Activated naive CD4-positive, alpha-beta T cell treated with anti-CD3 and anti-CD28 coated beads, Interleukin-2, amount 50 U/mL, for 72 hours (primary cell): Measurements from ENCODE around the gene AGBL4. TPM values are rescaled to one million over a fixed set of nuclear protein-coding genes. Genes with fewer than 3 reads are reported as not detected.

Experiments
- ATAC-seq, 2 donors: fragments of 150-1000 bp; cut with Tn5 transposase; 2 replicates each; pipeline ENCODE4 v1.10.0; 2021; ENCODE audit warnings: mild to moderate bottlenecking in 2 of 2, moderate library complexity in 2 of 2
- DNase-seq, 2 donors: peaks; one replicate each; pipeline ENCODE4 v3.0.0; 2021 to 2022; ENCODE audit warnings: low spot score in 2 of 2
- H3K27ac Mint-ChIP-seq, 2 donors: one replicate each; pipeline ENCODE4 v1.8.0; 2022; ENCODE audit warnings: mild to moderate bottlenecking in 2 of 2, mixed read lengths in 2 of 2
- H3K36me3 Mint-ChIP-seq, 2 donors: one replicate each; pipeline ENCODE4 v1.8.0; 2022; ENCODE audit warnings: mixed read lengths in 2 of 2
- H3K9me3 Mint-ChIP-seq, 2 donors: one replicate each; pipeline ENCODE4 v1.8.0; 2022; ENCODE audit warnings: mixed read lengths in 2 of 2
- total RNA-seq, 2 donors: library from RNA; stranded (reverse); gene quantifications; one replicate each; pipeline ENCODE4 v1.2.3, GENCODE V29; 2022

The AGBL4 gene
- total RNA-seq, 2 donors from 2014 or later = 0.19 TPM; not detected in 1

- no peak for DNase-seq
- H3K27ac Mint-ChIP-seq = no peak overlapping the region
- no peak for ATAC-seq
- H3K36me3 Mint-ChIP-seq = peaks cover 5 to 19% of the 10 kb centered on the region in 2 donors
- no peaks in the 10 kb centered on the region for H3K9me3 Mint-ChIP-seq
Observed at GRCh38 chr1:48730164-48730910, 1293.4 kb downstream of the AGBL4 start.

- ATAC-seq = no peak
- peaks cover 0 to 13% of the 10 kb centered on the region in 2 donors for H3K36me3 Mint-ChIP-seq
- no peak for DNase-seq
Observed at GRCh38 chr1:48728584-48728983, 1295.2 kb downstream of the AGBL4 start.

GRCh38 chr1:48726557-48727215, 1297.1 kb downstream of the AGBL4 start:
- DNase-seq = no peak
- no peak for ATAC-seq
- H3K27ac Mint-ChIP-seq = peak overlapping the region in 1 of 2 donors; percentile 11
- H3K36me3 Mint-ChIP-seq = peaks cover 0 to 13% of the 10 kb centered on the region in 2 donors
- H3K9me3 Mint-ChIP-seq = no peaks in the 10 kb centered on the region

More at GRCh38 chr1:48728584-48728983, 1295.2 kb downstream of the AGBL4 start:
- H3K9me3 Mint-ChIP-seq = no peaks in the 10 kb centered on the region
- H3K27ac Mint-ChIP-seq = no peak overlapping the region

- Mint-ChIP-seq H3K27ac (no peak overlapping the region), H3K9me3 (no peaks in the 10 kb centered on the region), H3K36me3 (peaks cover 0 to 13% of the 10 kb centered on the region in 2 donors)
- ATAC-seq = no peak
- no peak for DNase-seq
Observed at GRCh38 chr1:48726139-48726538, 1297.6 kb downstream of the AGBL4 start.

- ATAC-seq = peak in 1 of 2 donors; percentile 27
- H3K27ac Mint-ChIP-seq = no peak overlapping the region
- H3K9me3 Mint-ChIP-seq = no peaks in the 10 kb centered on the region
- DNase-seq = no peak
- H3K36me3 Mint-ChIP-seq = peaks cover 0 to 13% of the 10 kb centered on the region in 2 donors
Observed at GRCh38 chr1:48725341-48726046, 1298.3 kb downstream of the AGBL4 start.

GRCh38 chr1:48720929-48721328, 1302.8 kb downstream of the AGBL4 start:
- no peak for ATAC-seq
- DNase-seq = no peak
- Mint-ChIP-seq H3K9me3 (no peaks in the 10 kb centered on the region), H3K27ac (no peak overlapping the region), H3K36me3 (no peaks in the 10 kb centered on the region)

- ATAC-seq = no peak
- no peak overlapping the region for H3K27ac Mint-ChIP-seq
- H3K36me3 Mint-ChIP-seq = no peaks in the 10 kb centered on the region
Observed at GRCh38 chr1:48718705-48719104, 1305.0 kb downstream of the AGBL4 start.

GRCh38 chr1:48718116-48718630, 1305.6 kb downstream of the AGBL4 start:
- Mint-ChIP-seq H3K36me3 (no peaks in the 10 kb centered on the region), H3K27ac (no peak overlapping the region), H3K9me3 (no peaks in the 10 kb centered on the region)
- DNase-seq (no peak), ATAC-seq (no peak)

More at GRCh38 chr1:48718705-48719104, 1305.0 kb downstream of the AGBL4 start:
- no peak for DNase-seq
- H3K9me3 Mint-ChIP-seq = no peaks in the 10 kb centered on the region

- no peaks in the 10 kb centered on the region for H3K36me3 Mint-ChIP-seq
- ATAC-seq (no peak), DNase-seq (no peak)
- no peaks in the 10 kb centered on the region for H3K9me3 Mint-ChIP-seq
- no peak overlapping the region for H3K27ac Mint-ChIP-seq
Observed at GRCh38 chr1:48717082-48717481, 1306.7 kb downstream of the AGBL4 start.

- no peak for ATAC-seq
- H3K27ac Mint-ChIP-seq = no peak overlapping the region
- H3K36me3 Mint-ChIP-seq = no peaks in the 10 kb centered on the region
- no peaks in the 10 kb centered on the region for H3K9me3 Mint-ChIP-seq
- no peak for DNase-seq
Observed at GRCh38 chr1:48715921-48716320, 1307.8 kb downstream of the AGBL4 start.

- Mint-ChIP-seq H3K36me3 (no peaks in the 10 kb centered on the region), H3K27ac (no peak overlapping the region), H3K9me3 (no peaks in the 10 kb centered on the region)
- DNase-seq (no peak), ATAC-seq (no peak)
Observed at GRCh38 chr1:48710915-48711314, 1312.8 kb downstream of the AGBL4 start.

- DNase-seq (no peak), ATAC-seq (no peak)
- Mint-ChIP-seq H3K36me3 (no peaks in the 10 kb centered on the region), H3K9me3 (no peaks in the 10 kb centered on the region), H3K27ac (peak overlapping the region; percentile 12 to 14)
Observed at GRCh38 chr1:48710318-48710717, 1313.4 kb downstream of the AGBL4 start.

- no peaks in the 10 kb centered on the region for H3K9me3 Mint-ChIP-seq
- H3K27ac Mint-ChIP-seq = no peak overlapping the region
- ATAC-seq (no peak), DNase-seq (no peak)
- no peaks in the 10 kb centered on the region for H3K36me3 Mint-ChIP-seq
Observed at GRCh38 chr1:48704736-48705135, 1319.0 kb downstream of the AGBL4 start.

- H3K27ac Mint-ChIP-seq = no peak overlapping the region
- ATAC-seq (no peak), DNase-seq (no peak)
- no peaks in the 10 kb centered on the region for H3K36me3 Mint-ChIP-seq
- H3K9me3 Mint-ChIP-seq = no peaks in the 10 kb centered on the region
Observed at GRCh38 chr1:48701445-48701844, 1322.3 kb downstream of the AGBL4 start.

- Mint-ChIP-seq H3K27ac (no peak overlapping the region), H3K9me3 (no peaks in the 10 kb centered on the region), H3K36me3 (no peaks in the 10 kb centered on the region)
- DNase-seq = peak in 1 of 2 donors; percentile 76
- peak in 1 of 2 donors; percentile 52 for ATAC-seq
Observed at GRCh38 chr1:48697066-48697707, 1326.6 kb downstream of the AGBL4 start.

GRCh38 chr1:48695161-48695560, 1328.6 kb downstream of the AGBL4 start:
- Mint-ChIP-seq H3K9me3 (no peaks in the 10 kb centered on the region), H3K27ac (no peak overlapping the region), H3K36me3 (no peaks in the 10 kb centered on the region)
- ATAC-seq (no peak), DNase-seq (no peak)
